Stimulated activated memory B cell treated with anti-CD40 and anti-IgM and Interleukin-4, amounts not matched to agents 10 μg/mL and 1 μg/mL and 100 μg/mL, for 72 hours (primary cell): ENCODE results near the gene AGAP1.

Source experiments
- ATAC-seq: fragments of 150-1000 bp; cut with Tn5 transposase; 2 replicates; pipeline ENCODE4 v1.10.0; 2021
- H3K27ac Mint-ChIP-seq: one replicate; pipeline ENCODE4 v1.8.0; 2022; ENCODE audit warnings: mild to moderate bottlenecking, mixed read lengths
- H3K27me3 Mint-ChIP-seq: one replicate; pipeline ENCODE4 v1.8.0; 2022; ENCODE audit warnings: mixed read lengths
- H3K36me3 Mint-ChIP-seq: one replicate; pipeline ENCODE4 v1.8.0; 2022; ENCODE audit warnings: mixed read lengths
- H3K4me1 Mint-ChIP-seq: one replicate; pipeline ENCODE4 v1.8.0; 2022; ENCODE audit warnings: mixed read lengths
- H3K4me3 Mint-ChIP-seq: one replicate; pipeline ENCODE4 v1.8.0; 2022; ENCODE audit warnings: mild to moderate bottlenecking, moderate library complexity, mixed read lengths
- H3K9me3 Mint-ChIP-seq: one replicate; pipeline ENCODE4 v1.8.0; 2022; ENCODE audit warnings: mixed read lengths

The AGAP1 gene

DNA sequence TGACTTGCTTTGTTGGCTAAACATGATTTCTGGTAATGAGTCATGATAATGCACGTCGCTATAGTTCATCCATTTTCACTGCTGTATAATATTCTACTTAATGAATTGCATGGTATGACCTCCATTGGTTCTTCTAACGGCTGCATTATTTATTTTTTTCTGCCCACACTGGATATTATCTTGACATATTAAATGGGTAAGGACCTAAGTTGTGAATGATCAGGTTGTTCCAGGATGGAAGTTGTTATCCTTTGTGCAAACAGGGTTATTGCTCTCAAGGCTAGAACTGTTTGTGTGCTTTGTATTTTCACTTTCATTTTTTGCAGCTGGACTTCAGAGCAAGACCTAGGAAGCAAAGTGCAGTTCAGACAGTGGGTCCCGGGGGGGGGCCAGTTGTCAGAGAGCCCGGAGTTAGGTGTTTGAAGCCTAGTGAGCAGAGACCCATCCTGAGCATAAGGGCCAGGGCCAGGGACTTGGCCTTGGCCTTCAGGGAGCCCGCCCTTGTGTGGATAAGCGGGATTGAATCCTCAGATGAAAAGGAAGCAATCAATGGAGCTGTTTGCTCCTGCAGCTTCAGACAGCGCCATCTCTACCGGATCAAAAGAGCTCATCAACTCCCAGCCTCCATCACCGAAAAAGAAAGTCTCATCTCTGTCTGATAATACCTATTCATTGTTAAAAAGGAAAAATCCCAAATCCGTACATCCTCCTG lies 48.2 kb downstream of the AGAP1 start:
- no peaks in the 10 kb centered on the region for H3K36me3 Mint-ChIP-seq
- H3K4me3 Mint-ChIP-seq: no peak overlapping the region
- ATAC-seq: no peak
- no peak overlapping the region for H3K27ac Mint-ChIP-seq
- peaks cover 9% of the 10 kb centered on the region for H3K27me3 Mint-ChIP-seq
- no peaks in the 10 kb centered on the region for H3K4me1 Mint-ChIP-seq
- H3K9me3 Mint-ChIP-seq: no peaks in the 10 kb centered on the region

DNA sequence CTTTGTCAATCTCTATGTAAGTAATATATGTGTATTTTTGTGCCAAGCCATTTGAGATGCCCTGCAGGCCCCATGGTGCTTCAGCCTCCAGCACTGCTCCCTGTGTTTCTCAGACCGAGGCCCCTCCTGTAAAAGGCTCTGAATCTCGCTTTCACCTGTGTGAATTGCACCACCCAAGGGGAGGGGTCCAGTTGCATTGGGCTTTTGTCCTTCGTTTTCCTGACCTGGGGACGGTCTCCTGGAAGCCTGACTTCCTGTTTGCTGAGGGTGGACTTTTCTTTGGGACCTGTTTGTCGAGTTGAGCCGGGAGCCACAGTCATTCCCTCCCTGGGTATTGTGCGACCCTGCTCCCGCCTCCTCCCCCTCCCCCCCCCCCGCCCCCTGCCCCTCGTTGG lies 48.9 kb downstream of the AGAP1 start:
- Mint-ChIP-seq H3K36me3 (no peaks in the 10 kb centered on the region), H3K4me3 (no peak overlapping the region), H3K27ac (no peak overlapping the region), H3K9me3 (no peaks in the 10 kb centered on the region), H3K27me3 (peaks cover 9% of the 10 kb centered on the region), H3K4me1 (no peaks in the 10 kb centered on the region)
- ATAC-seq: no peak

GRCh38 chr2:235543128-235543750 lies 49.4 kb downstream of the AGAP1 start:
- Mint-ChIP-seq H3K9me3 (no peaks in the 10 kb centered on the region), H3K4me1 (no peaks in the 10 kb centered on the region), H3K4me3 (no peak overlapping the region), H3K27me3 (peaks cover 9% of the 10 kb centered on the region), H3K36me3 (no peaks in the 10 kb centered on the region), H3K27ac (no peak overlapping the region)
- ATAC-seq: no peak

GRCh38 chr2:235543851-235544688 lies 50.2 kb downstream of the AGAP1 start:
- Mint-ChIP-seq H3K36me3 (no peaks in the 10 kb centered on the region), H3K27ac (no peak overlapping the region), H3K27me3 (peaks cover 9% of the 10 kb centered on the region), H3K4me3 (no peak overlapping the region), H3K9me3 (no peaks in the 10 kb centered on the region), H3K4me1 (no peaks in the 10 kb centered on the region)
- no peak for ATAC-seq

DNA sequence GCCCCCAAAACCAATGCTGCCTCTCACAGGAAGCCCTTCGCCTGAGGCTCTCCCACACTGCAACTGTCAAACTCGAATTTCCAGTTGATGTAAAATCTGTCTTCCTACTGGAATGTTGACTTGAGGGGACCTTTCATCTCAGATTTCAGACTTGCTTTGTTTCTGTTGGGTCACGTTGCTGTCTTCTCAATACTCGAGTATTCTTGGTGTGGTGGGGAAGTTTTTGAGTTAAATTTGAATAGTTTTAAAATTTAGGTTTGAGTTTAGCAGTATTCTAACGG lies 50.8 kb downstream of the AGAP1 start:
- Mint-ChIP-seq H3K27ac (no peak overlapping the region), H3K4me1 (no peaks in the 10 kb centered on the region), H3K36me3 (no peaks in the 10 kb centered on the region), H3K9me3 (no peaks in the 10 kb centered on the region), H3K27me3 (peaks cover 9% of the 10 kb centered on the region), H3K4me3 (no peak overlapping the region)
- ATAC-seq: no peak

- H3K4me1 Mint-ChIP-seq: no peaks in the 10 kb centered on the region
- peaks cover 9% of the 10 kb centered on the region for H3K27me3 Mint-ChIP-seq
- H3K27ac Mint-ChIP-seq: no peak overlapping the region
- no peaks in the 10 kb centered on the region for H3K36me3 Mint-ChIP-seq
- no peaks in the 10 kb centered on the region for H3K9me3 Mint-ChIP-seq
- H3K4me3 Mint-ChIP-seq: no peak overlapping the region
- ATAC-seq: no peak
Measured at GRCh38 chr2:235545339-235546150, 51.7 kb downstream of the AGAP1 start.

DNA sequence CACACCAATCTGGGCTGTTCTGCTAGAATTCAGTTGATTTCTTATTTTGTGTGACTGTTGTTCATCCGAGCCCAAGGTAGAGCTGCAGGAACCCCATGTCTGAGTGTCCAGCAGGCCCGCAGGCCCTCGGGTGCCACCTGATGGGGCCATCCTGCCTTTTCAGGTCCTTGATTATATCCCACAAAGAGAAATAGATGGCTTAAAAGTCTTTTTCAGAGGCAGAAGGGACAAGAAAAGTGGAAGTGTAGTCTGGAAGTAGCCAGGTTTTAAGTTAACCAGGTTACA lies 52.2 kb downstream of the AGAP1 start:
- no peaks in the 10 kb centered on the region for H3K9me3 Mint-ChIP-seq
- no peak overlapping the region for H3K27ac Mint-ChIP-seq
- no peaks in the 10 kb centered on the region for H3K36me3 Mint-ChIP-seq

GRCh38 chr2:235546436-235546835 lies 52.6 kb downstream of the AGAP1 start:
- Mint-ChIP-seq H3K4me1 (no peaks in the 10 kb centered on the region), H3K27me3 (peaks cover 9% of the 10 kb centered on the region), H3K9me3 (no peaks in the 10 kb centered on the region), H3K36me3 (no peaks in the 10 kb centered on the region), H3K27ac (no peak overlapping the region), H3K4me3 (no peak overlapping the region)
- no peak for ATAC-seq

More for the DNA sequence above, 52.2 kb downstream of the AGAP1 start:
- H3K27me3 Mint-ChIP-seq: peaks cover 9% of the 10 kb centered on the region
- H3K4me1 Mint-ChIP-seq: no peaks in the 10 kb centered on the region
- no peak overlapping the region for H3K4me3 Mint-ChIP-seq
- no peak for ATAC-seq

DNA sequence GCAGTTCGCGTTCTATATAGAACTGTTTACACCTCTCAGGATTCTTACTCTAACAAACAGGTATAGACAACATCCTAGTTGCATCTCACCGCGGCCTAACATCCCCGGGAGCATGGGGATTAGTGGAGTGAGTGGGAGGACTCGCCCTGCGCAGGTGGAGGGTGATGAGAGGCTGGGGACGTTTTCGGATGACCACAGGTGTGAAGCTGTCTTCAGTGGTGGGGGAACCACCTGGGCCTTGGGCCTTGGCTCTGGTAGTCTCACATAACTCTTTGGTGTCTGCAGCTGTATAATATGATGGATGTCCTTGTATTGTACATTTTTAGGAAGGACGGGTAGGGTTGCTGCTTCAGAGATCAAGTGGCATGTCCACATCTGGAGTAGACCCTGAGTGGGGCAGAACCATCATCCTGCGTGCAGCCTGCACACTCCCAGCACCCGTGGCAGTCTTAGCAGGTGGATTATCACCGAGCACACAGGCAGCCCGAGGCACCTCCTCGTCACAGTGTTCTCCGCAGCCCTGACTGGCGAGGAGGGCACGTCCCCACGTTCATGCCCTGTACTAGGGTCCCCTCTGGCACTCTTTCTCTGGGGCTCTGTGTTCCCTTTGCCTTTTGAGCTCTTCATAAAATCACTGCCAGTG lies 56.0 kb downstream of the AGAP1 start:
- no peaks in the 10 kb centered on the region for H3K36me3 Mint-ChIP-seq
- peaks cover 21% of the 10 kb centered on the region for H3K27me3 Mint-ChIP-seq
- H3K4me1 Mint-ChIP-seq: no peaks in the 10 kb centered on the region
- no peaks in the 10 kb centered on the region for H3K9me3 Mint-ChIP-seq
- no peak overlapping the region for H3K27ac Mint-ChIP-seq
- no peak overlapping the region for H3K4me3 Mint-ChIP-seq
- ATAC-seq: no peak

GRCh38 chr2:235550378-235550760 lies 56.5 kb downstream of the AGAP1 start:
- no peak for ATAC-seq
- Mint-ChIP-seq H3K9me3 (no peaks in the 10 kb centered on the region), H3K4me3 (no peak overlapping the region), H3K27me3 (peaks cover 23% of the 10 kb centered on the region), H3K36me3 (no peaks in the 10 kb centered on the region), H3K4me1 (no peaks in the 10 kb centered on the region), H3K27ac (no peak overlapping the region)

- no peak overlapping the region for H3K27ac Mint-ChIP-seq
- ATAC-seq: no peak
- H3K4me1 Mint-ChIP-seq: no peaks in the 10 kb centered on the region
- H3K9me3 Mint-ChIP-seq: no peaks in the 10 kb centered on the region
- H3K27me3 Mint-ChIP-seq: peaks cover 27% of the 10 kb centered on the region
- no peak overlapping the region for H3K4me3 Mint-ChIP-seq
- H3K36me3 Mint-ChIP-seq: no peaks in the 10 kb centered on the region
Measured at GRCh38 chr2:235550946-235551345, 57.1 kb downstream of the AGAP1 start.

GRCh38 chr2:235551965-235552364 lies 58.1 kb downstream of the AGAP1 start:
- H3K27me3 Mint-ChIP-seq: peaks cover 27% of the 10 kb centered on the region
- H3K4me3 Mint-ChIP-seq: no peak overlapping the region
- H3K9me3 Mint-ChIP-seq: no peaks in the 10 kb centered on the region
- no peaks in the 10 kb centered on the region for H3K4me1 Mint-ChIP-seq
- no peak for ATAC-seq
- H3K27ac Mint-ChIP-seq: no peak overlapping the region
- H3K36me3 Mint-ChIP-seq: no peaks in the 10 kb centered on the region

- ATAC-seq: no peak
- Mint-ChIP-seq H3K27me3 (peaks cover 27% of the 10 kb centered on the region), H3K4me1 (no peaks in the 10 kb centered on the region), H3K9me3 (no peaks in the 10 kb centered on the region), H3K36me3 (no peaks in the 10 kb centered on the region), H3K27ac (no peak overlapping the region), H3K4me3 (no peak overlapping the region)
Measured at GRCh38 chr2:235552671-235553070, 58.8 kb downstream of the AGAP1 start.

DNA sequence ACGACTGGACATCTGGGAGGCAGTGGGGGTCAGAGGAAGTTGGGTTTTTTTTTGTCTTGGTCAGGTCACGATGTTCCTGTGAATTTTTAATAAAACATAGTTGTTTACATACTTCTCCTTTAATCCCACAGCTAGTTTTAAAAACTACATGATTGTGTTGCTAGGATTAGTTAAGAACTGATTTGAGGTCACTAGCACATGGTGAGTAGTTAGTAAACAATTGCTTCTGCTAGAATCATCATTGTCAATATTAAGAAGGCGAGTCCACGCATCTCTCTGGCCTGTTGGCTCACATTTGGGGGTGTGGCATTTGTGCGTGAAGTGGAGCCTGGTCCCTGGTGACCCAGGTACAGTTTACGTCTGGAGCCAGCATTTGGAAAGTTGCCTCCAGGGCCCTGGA lies 59.4 kb downstream of the AGAP1 start:
- no peak overlapping the region for H3K27ac Mint-ChIP-seq
- no peak for ATAC-seq
- no peaks in the 10 kb centered on the region for H3K9me3 Mint-ChIP-seq
- H3K36me3 Mint-ChIP-seq: no peaks in the 10 kb centered on the region
- peaks cover 27% of the 10 kb centered on the region for H3K27me3 Mint-ChIP-seq
- H3K4me3 Mint-ChIP-seq: no peak overlapping the region
- no peaks in the 10 kb centered on the region for H3K4me1 Mint-ChIP-seq

DNA sequence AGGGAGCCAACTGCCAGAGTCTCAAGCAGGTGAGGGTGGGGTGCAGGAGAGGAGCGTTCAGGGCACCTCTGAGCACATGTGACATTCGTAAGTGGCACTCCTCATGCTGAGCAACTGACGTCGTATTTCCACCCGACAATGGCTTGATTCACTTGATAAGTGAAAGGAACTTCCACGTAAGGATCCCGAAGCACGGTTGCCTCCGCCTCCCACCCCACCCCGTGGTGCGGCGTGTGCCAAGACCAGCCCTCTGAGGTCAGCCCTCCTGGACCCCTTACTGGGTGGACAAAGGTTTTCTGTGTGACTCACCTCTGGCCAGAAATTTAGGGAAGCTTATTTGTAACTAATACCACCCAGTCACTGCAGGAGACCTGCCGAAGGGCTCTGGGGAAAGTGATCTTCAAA lies 59.9 kb downstream of the AGAP1 start:
- Mint-ChIP-seq H3K4me1 (no peaks in the 10 kb centered on the region), H3K4me3 (no peak overlapping the region), H3K27me3 (peaks cover 27% of the 10 kb centered on the region), H3K9me3 (no peaks in the 10 kb centered on the region), H3K27ac (no peak overlapping the region), H3K36me3 (no peaks in the 10 kb centered on the region)
- no peak for ATAC-seq
